Measurements from ENCODE around the gene NEK11.

NEK11 gene

DNA sequence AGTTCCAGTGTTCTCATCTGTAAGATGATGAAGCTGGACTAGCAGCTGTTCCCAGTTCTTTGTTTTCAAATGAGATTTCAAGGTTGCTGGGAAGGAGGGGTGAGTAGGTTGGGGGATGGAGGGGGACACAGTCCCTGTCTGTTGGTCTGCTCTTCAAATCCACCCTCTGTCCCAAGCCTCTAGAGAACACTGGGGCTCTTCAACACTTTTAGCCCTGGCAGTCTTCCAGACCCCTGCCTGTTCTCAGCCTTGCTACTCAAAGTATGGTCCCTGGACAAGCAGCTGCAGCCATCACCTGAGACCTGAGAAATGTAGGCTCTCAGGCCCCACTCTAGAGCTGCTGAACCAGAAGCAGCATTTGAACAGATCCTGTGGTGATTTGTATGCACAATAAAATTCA, 41.3 kb downstream of the NEK11 start:
- Histone ChIP-seq H4K20me1 (ENCODE audit: insufficient read depth, low read length) (no peaks in the 10 kb centered on the region), H3K4me2 (ENCODE audit: insufficient read depth, low read length) (no peak overlapping the region), H3K27ac (ENCODE audit: low read length) (no peak overlapping the region), H3K27me3 (ENCODE audit: insufficient read depth, low read length, poor library complexity) (no peaks in the 10 kb centered on the region), H2AFZ (ENCODE audit: low read depth, low read length) (no peak overlapping the region), H3K9me3 (ENCODE audit: insufficient read depth, low read length, severe bottlenecking) (no peaks in the 10 kb centered on the region), H3K9ac (ENCODE audit: low read depth, low read length) (no peak overlapping the region), H3K79me2 (ENCODE audit: insufficient read depth, low read length) (no peaks in the 10 kb centered on the region), H3K4me1 (ENCODE audit: insufficient read depth, low read length) (peaks cover 4% of the 10 kb centered on the region; the same call in 1 of the 2 replicates), H3K4me3 (ENCODE audit: low read depth in 1 of 2, low read length in 2 of 2) (no peak overlapping the region), H3K36me3 (ENCODE audit: insufficient read depth, low read length) (no peaks in the 10 kb centered on the region)
- no peak for TF ChIP-seq CTCF (IDR thresholded peaks at IDR 0.05; ENCODE audit: borderline replicate concordance, extremely low read depth, low read length, poor library complexity, severe bottlenecking)
- no peak for TF ChIP-seq EZH2 (IDR thresholded peaks at IDR 0.05; ENCODE audit: borderline replicate concordance, low read depth, low read length, severe bottlenecking)
- DNase-seq (no peak), ATAC-seq (ENCODE audit: insufficient read depth, low read depth) (no peak)

DNA sequence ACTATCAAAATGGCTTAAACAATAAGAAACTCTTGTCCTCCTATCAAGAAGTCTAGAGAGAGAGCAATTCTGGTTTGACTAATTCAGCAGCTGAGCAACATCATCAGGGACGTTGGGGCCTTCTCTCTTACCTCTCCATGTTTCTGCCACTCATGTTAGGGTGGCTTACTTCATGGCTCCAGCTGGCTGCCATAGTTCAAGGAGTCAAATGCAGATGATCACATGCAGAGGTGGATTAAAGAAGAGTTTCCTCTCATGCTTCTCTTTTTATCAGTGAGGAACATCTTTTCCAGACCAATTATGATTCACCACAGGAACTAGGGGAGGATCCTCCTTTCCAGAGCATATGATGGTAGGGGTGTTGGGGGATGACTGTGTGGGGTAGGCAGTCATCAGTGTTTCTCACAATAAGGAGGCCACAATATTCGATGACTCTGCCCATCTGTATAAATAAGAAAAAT, 45.5 kb downstream of the NEK11 start:
- Histone ChIP-seq H3K79me2 (ENCODE audit: insufficient read depth, low read length) (no peaks in the 10 kb centered on the region), H3K27ac (ENCODE audit: low read length) (no peak overlapping the region), H3K36me3 (ENCODE audit: insufficient read depth, low read length) (no peaks in the 10 kb centered on the region), H3K9ac (ENCODE audit: low read depth, low read length) (no peak overlapping the region), H3K4me2 (ENCODE audit: insufficient read depth, low read length) (no peak overlapping the region), H3K27me3 (ENCODE audit: insufficient read depth, low read length, poor library complexity) (no peaks in the 10 kb centered on the region), H4K20me1 (ENCODE audit: insufficient read depth, low read length) (no peaks in the 10 kb centered on the region), H3K4me3 (ENCODE audit: low read depth in 1 of 2, low read length in 2 of 2) (no peak overlapping the region), H2AFZ (ENCODE audit: low read depth, low read length) (no peak overlapping the region; the same call in 1 of the 2 replicates), H3K4me1 (ENCODE audit: insufficient read depth, low read length) (peaks cover 4% of the 10 kb centered on the region; the same call in 1 of the 2 replicates), H3K9me3 (ENCODE audit: insufficient read depth, low read length, severe bottlenecking) (no peaks in the 10 kb centered on the region)
- DNase-seq, result no peak
- TF ChIP-seq CTCF (IDR thresholded peaks at IDR 0.05; ENCODE audit: borderline replicate concordance, extremely low read depth, low read length, poor library complexity, severe bottlenecking) (no peak), EZH2 (IDR thresholded peaks at IDR 0.05; ENCODE audit: borderline replicate concordance, low read depth, low read length, severe bottlenecking) (no peak)
- ATAC-seq (ENCODE audit: insufficient read depth, low read depth), result no peak; the same call in 2 of the 3 replicates

DNA sequence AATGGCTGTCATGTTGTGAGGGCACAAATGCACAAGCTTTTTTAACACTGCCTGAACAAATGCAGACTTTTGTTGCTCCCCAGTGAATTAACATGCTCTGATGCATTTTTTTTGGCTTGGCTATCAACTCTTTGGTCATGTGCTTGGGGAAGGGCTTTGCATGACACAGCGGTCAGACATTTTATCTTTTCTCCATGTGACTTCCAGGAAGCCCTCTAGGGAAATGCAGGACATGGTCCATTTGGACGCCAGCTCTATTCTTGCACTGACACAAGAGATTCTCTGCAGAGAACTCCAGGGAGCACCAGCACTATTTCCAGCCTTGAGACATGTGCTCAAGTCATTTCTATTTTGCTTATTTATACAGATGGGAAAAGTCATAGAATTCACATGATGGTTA, 46.2 kb downstream of the NEK11 start:
- no peak for ATAC-seq (ENCODE audit: insufficient read depth, low read depth)
- H3K4me2 ChIP-seq (ENCODE audit: insufficient read depth, low read length), result no peak overlapping the region

More for the DNA sequence above, 46.2 kb downstream of the NEK11 start:
- no peak overlapping the region for H3K4me3 ChIP-seq (ENCODE audit: low read depth in 1 of 2, low read length in 2 of 2)
- H3K27me3 ChIP-seq (ENCODE audit: insufficient read depth, low read length, poor library complexity), result no peaks in the 10 kb centered on the region
- DNase-seq, result no peak
- peaks cover 4% of the 10 kb centered on the region; the same call in 1 of the 2 replicates for H3K4me1 ChIP-seq (ENCODE audit: insufficient read depth, low read length)
- no peak overlapping the region for H3K27ac ChIP-seq (ENCODE audit: low read length)
- no peak for TF ChIP-seq EZH2 (IDR thresholded peaks at IDR 0.05; ENCODE audit: borderline replicate concordance, low read depth, low read length, severe bottlenecking)
- no peak for TF ChIP-seq CTCF (IDR thresholded peaks at IDR 0.05; ENCODE audit: borderline replicate concordance, extremely low read depth, low read length, poor library complexity, severe bottlenecking)
- H2AFZ ChIP-seq (ENCODE audit: low read depth, low read length), result no peak overlapping the region
- H3K9me3 ChIP-seq (ENCODE audit: insufficient read depth, low read length, severe bottlenecking), result no peaks in the 10 kb centered on the region
- H4K20me1 ChIP-seq (ENCODE audit: insufficient read depth, low read length), result no peaks in the 10 kb centered on the region
- H3K9ac ChIP-seq (ENCODE audit: low read depth, low read length), result no peak overlapping the region
- no peaks in the 10 kb centered on the region for H3K36me3 ChIP-seq (ENCODE audit: insufficient read depth, low read length)
- no peaks in the 10 kb centered on the region for H3K79me2 ChIP-seq (ENCODE audit: insufficient read depth, low read length)

All from DND-41 (cell line).